C4-2B (cell line): ENCODE results near the gene CEACAM3.
A peak's percentile ranks its signal among the peaks of the same experiment; 100 is the strongest.
"Not testable (repeated sequence)": the region's sequence is repeated elsewhere in the genome, so short reads cannot be mapped to it uniquely, and the experiment has no call there.

Source experiments
- H3K27ac ChIP-seq: fragments of 450-650 bp; 2 replicates; pipeline ENCODE4 v1.5.1; 2017
- CTCF ChIP-seq: fragments of 450-650 bp; conservative IDR thresholded peaks from 2 replicates; pipeline ENCODE4 v1.5.1; 2017; ENCODE audit warnings: mild to moderate bottlenecking
- ZFX ChIP-seq: fragments of 450-650 bp; IDR thresholded peaks from 2 replicates; pipeline ENCODE4 v1.6.1; 2017

CEACAM3 gene

DNA sequence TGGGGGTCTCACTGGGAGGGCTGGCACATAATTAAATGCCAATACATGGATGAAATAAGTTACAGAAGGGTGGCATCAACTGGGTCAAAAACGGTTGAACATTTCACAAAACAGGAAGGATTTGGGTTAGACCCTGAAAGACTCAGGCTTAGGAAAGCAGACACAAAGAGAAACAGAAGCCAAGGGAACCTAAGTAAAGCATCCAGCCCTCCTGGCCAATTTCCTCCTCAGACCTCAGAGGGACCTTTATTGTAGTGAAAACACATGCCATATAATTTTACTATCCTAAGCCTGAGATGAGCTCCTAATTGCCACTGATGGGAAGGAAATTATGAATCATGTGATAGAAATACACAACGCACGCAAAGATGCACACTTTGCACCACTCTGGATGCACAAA lies 12.1 kb upstream of the CEACAM3 start:
- H3K27ac ChIP-seq, result no peak overlapping the region
- no peak for TF ChIP-seq CTCF
- no peak for TF ChIP-seq ZFX

GRCh38 chr19:41784743-41785142 lies 11.6 kb upstream of the CEACAM3 start:
- no peak overlapping the region for H3K27ac ChIP-seq

GRCh38 chr19:41785653-41786052 lies 10.7 kb upstream of the CEACAM3 start:
- TF ChIP-seq CTCF, result peak; percentile 77
- no peak for TF ChIP-seq ZFX
- no peak overlapping the region for H3K27ac ChIP-seq

More at GRCh38 chr19:41784743-41785142, 11.6 kb upstream of the CEACAM3 start:
- TF ChIP-seq ZFX, result no peak
- TF ChIP-seq CTCF, result no peak

GRCh38 chr19:41787055-41787454 lies 9.3 kb upstream of the CEACAM3 start:
- no peak overlapping the region for H3K27ac ChIP-seq
- TF ChIP-seq ZFX, result no peak
- TF ChIP-seq CTCF, result no peak

DNA sequence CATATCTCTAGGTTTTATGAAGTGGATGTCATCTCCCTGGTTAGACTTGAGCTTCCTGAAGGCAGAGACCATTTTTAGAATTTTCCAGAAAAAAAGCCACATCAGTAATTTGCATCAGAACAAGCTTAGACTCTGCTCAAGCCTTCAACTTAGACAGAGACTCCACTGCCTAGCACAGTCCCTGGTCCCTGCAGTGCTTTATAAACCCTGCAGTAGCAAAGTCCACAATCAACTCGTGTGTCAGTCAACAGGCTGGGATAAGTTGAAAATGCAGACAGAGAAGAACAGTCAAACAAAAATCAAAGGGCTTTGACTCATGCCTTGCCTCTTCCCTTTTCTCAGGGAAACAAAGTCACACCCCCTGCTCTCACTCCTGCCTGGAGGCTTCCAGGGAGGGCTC lies 7.9 kb upstream of the CEACAM3 start:
- H3K27ac ChIP-seq, result not testable (repeated sequence)

- H3K27ac ChIP-seq, result not testable (repeated sequence)
Observed at GRCh38 chr19:41789053-41789452, 7.3 kb upstream of the CEACAM3 start.

GRCh38 chr19:41792513-41793413 lies 3.6 kb upstream of the CEACAM3 start:
- no peak overlapping the region for H3K27ac ChIP-seq
- peak; percentile 79 for TF ChIP-seq CTCF
- TF ChIP-seq ZFX, result no peak

GRCh38 chr19:41793414-41793727 lies 3.0 kb upstream of the CEACAM3 start:
- TF ChIP-seq CTCF, result peak; percentile 53
- TF ChIP-seq ZFX, result no peak
- H3K27ac ChIP-seq, result no peak overlapping the region
